SKM-1 treated with dmso at 0.1 percent for 144 hours (cell line): ENCODE results near the gene ECM2.

ENCODE experiments used
- DNase-seq: peaks from one replicate; lab custom pipeline; 2025; ENCODE audit not compliant: unreplicated experiment; lab: John Stamatoyannopoulos, UW

ECM2 gene

DNA sequence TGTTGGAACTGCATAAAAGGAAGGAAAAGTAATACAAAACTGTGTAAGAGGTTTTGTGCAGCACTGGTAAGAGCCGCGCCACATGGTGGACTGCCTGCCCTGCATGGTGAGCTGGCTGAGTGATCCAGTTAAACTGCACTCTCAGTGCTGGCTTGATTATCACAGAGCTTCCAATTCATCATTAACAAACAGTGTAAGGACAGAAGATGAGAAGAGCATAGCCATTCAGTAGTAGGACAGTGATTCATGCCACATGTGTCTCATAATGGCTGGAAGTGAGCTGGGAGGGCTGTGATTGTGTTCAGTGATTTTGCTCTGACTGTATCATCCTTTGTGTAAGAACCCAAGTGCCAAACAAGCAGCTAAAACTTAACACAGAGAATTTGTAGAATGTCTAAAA is 67.6 kb downstream of the ECM2 start:
- DNase-seq: no peak

- no peak for DNase-seq
Observed at GRCh38 chr9:92467511-92467910, 68.3 kb downstream of the ECM2 start.

DNA sequence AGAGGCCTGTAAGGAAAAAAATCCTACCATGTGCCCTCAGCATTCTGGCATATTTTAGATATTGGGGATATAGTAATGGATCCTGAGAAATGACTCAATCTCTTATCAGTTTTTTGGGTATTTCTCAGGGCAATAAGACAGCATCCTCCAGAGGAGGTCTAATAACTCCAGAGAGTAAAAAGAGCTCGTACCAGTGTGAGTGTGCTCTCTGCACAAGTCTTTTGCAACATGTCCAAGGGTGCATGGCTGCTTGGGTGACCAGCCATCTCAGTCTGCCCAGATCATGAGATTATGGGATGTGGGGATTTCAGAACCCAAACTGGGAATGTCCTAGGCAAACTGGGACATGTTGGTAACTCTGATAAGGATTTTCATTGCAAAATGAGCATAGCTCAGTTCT is 68.7 kb downstream of the ECM2 start:
- no peak for DNase-seq

- DNase-seq: no peak
Observed at GRCh38 chr9:92463984-92464383, 71.8 kb downstream of the ECM2 start.

DNA sequence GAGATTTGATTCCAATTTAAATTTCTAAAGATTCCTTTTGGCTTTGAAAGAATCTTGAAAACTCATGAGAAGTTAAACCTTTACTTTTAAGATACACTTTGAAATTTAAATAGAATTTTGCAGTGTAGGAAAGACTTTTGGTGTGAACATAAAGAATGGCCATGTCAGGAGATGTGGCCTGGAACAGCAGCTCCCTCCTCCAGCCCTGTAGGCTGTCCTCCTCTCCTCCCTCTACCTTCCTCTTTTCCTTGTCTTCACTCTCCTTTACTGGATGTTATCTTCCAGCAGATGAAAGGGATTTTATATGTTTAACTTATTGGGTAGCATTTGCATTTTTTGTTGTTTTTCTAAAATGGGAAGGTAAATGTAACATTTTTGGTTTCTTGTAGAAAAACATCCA is 72.4 kb downstream of the ECM2 start:
- DNase-seq: no peak

DNA sequence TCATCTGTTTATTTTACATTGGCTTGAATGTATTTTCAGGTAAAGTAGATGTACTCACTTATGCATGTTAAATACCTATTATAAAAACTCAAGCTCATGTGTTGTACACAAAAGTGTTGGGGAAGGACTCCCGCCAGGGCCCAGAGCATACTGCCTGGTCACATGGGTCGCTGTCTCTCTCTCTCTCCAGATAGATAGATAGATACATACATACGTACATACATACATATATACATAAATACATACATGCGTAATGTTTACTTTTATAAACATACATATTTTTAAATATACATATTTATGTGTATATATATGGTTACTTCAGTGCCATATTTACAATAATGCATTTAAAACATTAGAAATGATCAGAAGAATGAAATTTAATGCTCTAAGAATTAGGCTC is 78.2 kb downstream of the ECM2 start:
- no peak for DNase-seq

- no peak for DNase-seq
Observed at GRCh38 chr9:92455217-92455616, 80.6 kb downstream of the ECM2 start.

GRCh38 chr9:92446536-92446935 is 89.3 kb downstream of the ECM2 start:
- DNase-seq: no peak
